Measurements from ENCODE around the gene CDH4.

Gene CDH4

DNA sequence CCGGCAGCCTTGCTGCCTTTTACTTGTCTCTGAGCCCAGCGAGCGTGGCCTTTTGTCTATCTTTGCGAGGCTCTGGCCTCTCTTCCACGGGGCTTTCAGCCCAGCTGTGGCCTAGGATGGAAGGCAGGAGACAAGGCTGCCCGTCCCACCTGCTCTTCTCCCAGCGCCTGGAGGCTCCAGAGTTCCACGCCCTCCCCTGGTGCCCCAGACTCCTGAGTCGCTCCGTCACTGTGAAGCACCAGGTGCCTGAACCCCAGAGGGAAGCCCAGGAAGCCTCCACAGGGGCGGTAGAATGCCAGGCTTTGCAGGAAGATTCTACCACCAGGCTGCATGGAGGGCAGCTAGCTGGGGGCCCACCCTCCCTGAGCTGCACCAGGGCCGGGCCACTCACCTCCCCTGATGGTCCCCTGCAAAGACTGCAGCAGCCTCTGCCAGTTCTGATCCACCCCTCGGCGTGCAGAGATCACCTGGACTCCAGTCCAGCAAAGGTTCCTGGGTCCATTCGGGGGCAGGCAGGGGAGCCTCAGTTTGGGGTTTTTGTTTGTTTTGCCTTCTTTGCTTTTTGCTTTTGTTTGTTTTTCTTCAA is 384.6 kb downstream of the CDH4 start:
- Histone ChIP-seq H3K4me1 (ENCODE audit: control insufficient read depth, insufficient read depth, low read length) (no peaks in the 10 kb centered on the region), H3K27me3 (ENCODE audit: control insufficient read depth, insufficient read depth, low read length) (no peaks in the 10 kb centered on the region), H3K9ac (ENCODE audit: low read length) (no peak overlapping the region), H3K27ac (ENCODE audit: low read depth, low read length) (no peak overlapping the region), H3K4me3 (ENCODE audit: low read length) (no peak overlapping the region), H3K36me3 (ENCODE audit: control insufficient read depth, insufficient read depth, low read length) (no peaks in the 10 kb centered on the region)

GRCh38 chr20:61638802-61639585 is 386.9 kb downstream of the CDH4 start:
- no peaks in the 10 kb centered on the region for H3K4me1 ChIP-seq (ENCODE audit: control insufficient read depth, insufficient read depth, low read length)
- no peak overlapping the region for H3K4me3 ChIP-seq (ENCODE audit: low read length)
- H3K36me3 ChIP-seq (ENCODE audit: control insufficient read depth, insufficient read depth, low read length) = no peaks in the 10 kb centered on the region
- H3K9ac ChIP-seq (ENCODE audit: low read length) = no peak overlapping the region
- H3K27me3 ChIP-seq (ENCODE audit: control insufficient read depth, insufficient read depth, low read length) = no peaks in the 10 kb centered on the region
- H3K27ac ChIP-seq (ENCODE audit: low read depth, low read length) = no peak overlapping the region

GRCh38 chr20:61640131-61640870 is 388.2 kb downstream of the CDH4 start:
- Histone ChIP-seq H3K27me3 (ENCODE audit: control insufficient read depth, insufficient read depth, low read length) (no peaks in the 10 kb centered on the region), H3K4me3 (ENCODE audit: low read length) (no peak overlapping the region), H3K9ac (ENCODE audit: low read length) (no peak overlapping the region)

DNA sequence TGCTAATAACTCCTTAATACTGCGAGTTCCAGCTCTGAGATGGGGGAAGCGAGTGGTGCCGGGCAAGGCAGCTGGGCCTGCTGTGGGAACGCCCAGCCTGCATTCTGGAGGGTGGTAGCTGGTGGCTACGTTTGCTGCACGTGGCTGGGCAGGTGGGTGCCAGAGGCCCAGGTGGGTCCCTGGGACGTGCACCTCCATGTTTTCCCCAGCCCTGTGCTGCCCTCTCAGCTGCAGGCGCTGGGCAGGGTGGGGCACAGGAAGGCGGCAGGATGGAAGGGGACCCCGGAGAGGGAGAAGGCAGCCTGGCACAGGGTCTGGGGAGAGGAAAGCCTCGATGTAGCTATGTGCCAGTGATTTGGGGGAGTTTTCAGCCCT is 388.8 kb downstream of the CDH4 start:
- H3K4me1 ChIP-seq (ENCODE audit: control insufficient read depth, insufficient read depth, low read length) = no peaks in the 10 kb centered on the region
- H3K4me3 ChIP-seq (ENCODE audit: low read length) = no peak overlapping the region
- no peak overlapping the region for H3K27ac ChIP-seq (ENCODE audit: low read depth, low read length)
- H3K9ac ChIP-seq (ENCODE audit: low read length) = no peak overlapping the region
- no peaks in the 10 kb centered on the region for H3K27me3 ChIP-seq (ENCODE audit: control insufficient read depth, insufficient read depth, low read length)
- no peaks in the 10 kb centered on the region for H3K36me3 ChIP-seq (ENCODE audit: control insufficient read depth, insufficient read depth, low read length)

More at GRCh38 chr20:61640131-61640870, 388.2 kb downstream of the CDH4 start:
- Histone ChIP-seq H3K4me1 (ENCODE audit: control insufficient read depth, insufficient read depth, low read length) (no peaks in the 10 kb centered on the region), H3K27ac (ENCODE audit: low read depth, low read length) (no peak overlapping the region), H3K36me3 (ENCODE audit: control insufficient read depth, insufficient read depth, low read length) (no peaks in the 10 kb centered on the region)

GRCh38 chr20:61643656-61644377 is 391.8 kb downstream of the CDH4 start:
- H3K36me3 ChIP-seq (ENCODE audit: control insufficient read depth, insufficient read depth, low read length) = no peaks in the 10 kb centered on the region
- H3K27me3 ChIP-seq (ENCODE audit: control insufficient read depth, insufficient read depth, low read length) = no peaks in the 10 kb centered on the region
- H3K27ac ChIP-seq (ENCODE audit: low read depth, low read length) = no peak overlapping the region
- no peak overlapping the region for H3K4me3 ChIP-seq (ENCODE audit: low read length)
- no peak overlapping the region for H3K9ac ChIP-seq (ENCODE audit: low read length)
- H3K4me1 ChIP-seq (ENCODE audit: control insufficient read depth, insufficient read depth, low read length) = no peaks in the 10 kb centered on the region

GRCh38 chr20:61644378-61645076 is 392.5 kb downstream of the CDH4 start:
- Histone ChIP-seq H3K27ac (ENCODE audit: low read depth, low read length) (no peak overlapping the region), H3K27me3 (ENCODE audit: control insufficient read depth, insufficient read depth, low read length) (no peaks in the 10 kb centered on the region)

GRCh38 chr20:61645732-61646131 is 393.7 kb downstream of the CDH4 start:
- Histone ChIP-seq H3K4me1 (ENCODE audit: control insufficient read depth, insufficient read depth, low read length) (no peaks in the 10 kb centered on the region), H3K27me3 (ENCODE audit: control insufficient read depth, insufficient read depth, low read length) (no peaks in the 10 kb centered on the region), H3K4me3 (ENCODE audit: low read length) (no peak overlapping the region), H3K9ac (ENCODE audit: low read length) (no peak overlapping the region), H3K36me3 (ENCODE audit: control insufficient read depth, insufficient read depth, low read length) (no peaks in the 10 kb centered on the region), H3K27ac (ENCODE audit: low read depth, low read length) (no peak overlapping the region)

More at GRCh38 chr20:61644378-61645076, 392.5 kb downstream of the CDH4 start:
- Histone ChIP-seq H3K9ac (ENCODE audit: low read length) (no peak overlapping the region), H3K4me1 (ENCODE audit: control insufficient read depth, insufficient read depth, low read length) (no peaks in the 10 kb centered on the region), H3K4me3 (ENCODE audit: low read length) (no peak overlapping the region), H3K36me3 (ENCODE audit: control insufficient read depth, insufficient read depth, low read length) (no peaks in the 10 kb centered on the region)

DNA sequence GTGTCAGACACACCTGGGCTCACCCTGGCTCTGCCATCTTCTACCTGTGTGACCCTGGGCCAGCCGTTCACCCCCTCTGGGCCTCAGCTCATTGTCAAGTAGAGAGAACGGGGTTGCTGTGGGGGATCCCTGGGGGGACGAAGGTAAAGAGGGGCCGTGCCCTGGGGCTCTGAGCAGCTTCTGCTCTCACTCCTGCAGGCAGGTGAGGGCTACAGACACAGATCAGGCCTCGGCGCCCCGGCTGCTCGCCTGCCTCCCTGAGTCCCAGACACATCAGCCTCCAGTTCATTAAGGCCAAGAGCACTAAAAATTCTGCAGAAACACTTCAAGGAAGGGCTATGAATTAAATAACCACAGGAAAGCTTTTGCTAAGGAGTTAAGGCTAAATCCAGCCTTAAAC is 394.4 kb downstream of the CDH4 start:
- no peaks in the 10 kb centered on the region for H3K27me3 ChIP-seq (ENCODE audit: control insufficient read depth, insufficient read depth, low read length)
- H3K4me3 ChIP-seq (ENCODE audit: low read length) = no peak overlapping the region

DNA sequence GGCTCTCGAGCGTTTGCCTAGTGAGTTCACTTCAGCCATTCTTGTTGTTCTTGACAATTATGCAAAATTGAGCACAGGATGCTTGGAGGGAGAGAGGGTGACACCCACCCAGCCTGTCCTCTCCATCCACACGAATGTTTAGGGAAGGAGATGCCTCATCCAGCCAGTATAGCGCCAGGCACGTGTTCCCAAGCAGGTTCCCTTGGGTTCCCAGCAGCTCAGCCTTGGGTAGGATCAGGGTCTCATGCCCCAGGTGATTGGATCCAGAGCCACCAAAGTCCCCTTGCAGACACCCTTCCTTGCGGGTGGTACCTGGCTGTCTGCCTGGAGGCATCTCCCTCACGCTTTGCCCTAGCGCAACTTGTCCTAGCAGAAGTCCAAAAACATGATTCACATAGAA is 394.9 kb downstream of the CDH4 start:
- no peaks in the 10 kb centered on the region for H3K4me1 ChIP-seq (ENCODE audit: control insufficient read depth, insufficient read depth, low read length)
- H3K9ac ChIP-seq (ENCODE audit: low read length) = no peak overlapping the region
- H3K27me3 ChIP-seq (ENCODE audit: control insufficient read depth, insufficient read depth, low read length) = no peaks in the 10 kb centered on the region
- no peak overlapping the region for H3K27ac ChIP-seq (ENCODE audit: low read depth, low read length)
- no peak overlapping the region for H3K4me3 ChIP-seq (ENCODE audit: low read length)
- H3K36me3 ChIP-seq (ENCODE audit: control insufficient read depth, insufficient read depth, low read length) = no peaks in the 10 kb centered on the region

More for the DNA sequence above, 394.4 kb downstream of the CDH4 start:
- H3K4me1 ChIP-seq (ENCODE audit: control insufficient read depth, insufficient read depth, low read length) = no peaks in the 10 kb centered on the region
- no peaks in the 10 kb centered on the region for H3K36me3 ChIP-seq (ENCODE audit: control insufficient read depth, insufficient read depth, low read length)
- H3K9ac ChIP-seq (ENCODE audit: low read length) = no peak overlapping the region
- H3K27ac ChIP-seq (ENCODE audit: low read depth, low read length) = no peak overlapping the region

GRCh38 chr20:61647702-61648101 is 395.6 kb downstream of the CDH4 start:
- no peak overlapping the region for H3K4me3 ChIP-seq (ENCODE audit: low read length)
- no peak overlapping the region for H3K27ac ChIP-seq (ENCODE audit: low read depth, low read length)
- no peaks in the 10 kb centered on the region for H3K36me3 ChIP-seq (ENCODE audit: control insufficient read depth, insufficient read depth, low read length)
- H3K9ac ChIP-seq (ENCODE audit: low read length) = no peak overlapping the region
- no peaks in the 10 kb centered on the region for H3K27me3 ChIP-seq (ENCODE audit: control insufficient read depth, insufficient read depth, low read length)
- H3K4me1 ChIP-seq (ENCODE audit: control insufficient read depth, insufficient read depth, low read length) = no peaks in the 10 kb centered on the region

GRCh38 chr20:61649105-61649859 is 397.2 kb downstream of the CDH4 start:
- Histone ChIP-seq H3K4me3 (ENCODE audit: low read length) (no peak overlapping the region), H3K9ac (ENCODE audit: low read length) (no peak overlapping the region), H3K27me3 (ENCODE audit: control insufficient read depth, insufficient read depth, low read length) (no peaks in the 10 kb centered on the region), H3K27ac (ENCODE audit: low read depth, low read length) (no peak overlapping the region), H3K36me3 (ENCODE audit: control insufficient read depth, insufficient read depth, low read length) (no peaks in the 10 kb centered on the region), H3K4me1 (ENCODE audit: control insufficient read depth, insufficient read depth, low read length) (no peaks in the 10 kb centered on the region)
